SKM-1 treated with dmso at 0.1 percent for 144 hours (cell line): ENCODE measurements around the gene CIC.

Experiments
- DNase-seq: peaks from one replicate; lab custom pipeline; 2025; ENCODE audit not compliant: unreplicated experiment; lab: John Stamatoyannopoulos, UW

CIC gene

GRCh38 chr19:42275103-42275502, 6.1 kb downstream of the CIC start:
- no peak for DNase-seq

GRCh38 chr19:42275517-42275916, 6.5 kb downstream of the CIC start:
- DNase-seq: no peak

- no peak for DNase-seq
Observed at GRCh38 chr19:42276284-42276683, 7.2 kb downstream of the CIC start.

- no peak for DNase-seq
Observed at GRCh38 chr19:42276821-42277220, 7.8 kb downstream of the CIC start.

GRCh38 chr19:42277821-42278451, 8.9 kb downstream of the CIC start:
- DNase-seq: no peak

GRCh38 chr19:42278452-42279154, 9.6 kb downstream of the CIC start:
- DNase-seq: no peak

GRCh38 chr19:42279155-42279901, 10.3 kb downstream of the CIC start:
- no peak for DNase-seq

- DNase-seq: peak; percentile 44
Observed at GRCh38 chr19:42279902-42280814, 11.1 kb downstream of the CIC start.

GRCh38 chr19:42280815-42281145, 11.7 kb downstream of the CIC start:
- DNase-seq: no peak

- DNase-seq: no peak
Observed at GRCh38 chr19:42281146-42281826, 12.2 kb downstream of the CIC start.

- no peak for DNase-seq
Observed at GRCh38 chr19:42281827-42282762, 13.0 kb downstream of the CIC start.

- DNase-seq: no peak
Observed at GRCh38 chr19:42282819-42283187, 13.8 kb downstream of the CIC start.

GRCh38 chr19:42283188-42284065, 14.4 kb downstream of the CIC start:
- DNase-seq: peak; percentile 69

GRCh38 chr19:42284066-42284501, 15.0 kb downstream of the CIC start:
- peak; percentile 31 for DNase-seq

- no peak for DNase-seq
Observed at GRCh38 chr19:42284591-42285341, 15.7 kb downstream of the CIC start.

- no peak for DNase-seq
Observed at GRCh38 chr19:42285541-42285941, 16.5 kb downstream of the CIC start.

GRCh38 chr19:42285988-42286348, 16.9 kb downstream of the CIC start:
- no peak for DNase-seq
